C4-2B (cell line): ENCODE results near the gene NRP2.

ENCODE experiments used
- ZFX ChIP-seq: fragments of 450-650 bp; IDR thresholded peaks from 2 replicates; pipeline ENCODE4 v1.6.1; 2017
- TF ChIP-seq, protein P1 (sequence below): fragments of 450-650 bp; conservative IDR thresholded peaks from 2 replicates; pipeline ENCODE4 v1.5.1; 2017; ENCODE audit warnings: mild to moderate bottlenecking

DNA sequence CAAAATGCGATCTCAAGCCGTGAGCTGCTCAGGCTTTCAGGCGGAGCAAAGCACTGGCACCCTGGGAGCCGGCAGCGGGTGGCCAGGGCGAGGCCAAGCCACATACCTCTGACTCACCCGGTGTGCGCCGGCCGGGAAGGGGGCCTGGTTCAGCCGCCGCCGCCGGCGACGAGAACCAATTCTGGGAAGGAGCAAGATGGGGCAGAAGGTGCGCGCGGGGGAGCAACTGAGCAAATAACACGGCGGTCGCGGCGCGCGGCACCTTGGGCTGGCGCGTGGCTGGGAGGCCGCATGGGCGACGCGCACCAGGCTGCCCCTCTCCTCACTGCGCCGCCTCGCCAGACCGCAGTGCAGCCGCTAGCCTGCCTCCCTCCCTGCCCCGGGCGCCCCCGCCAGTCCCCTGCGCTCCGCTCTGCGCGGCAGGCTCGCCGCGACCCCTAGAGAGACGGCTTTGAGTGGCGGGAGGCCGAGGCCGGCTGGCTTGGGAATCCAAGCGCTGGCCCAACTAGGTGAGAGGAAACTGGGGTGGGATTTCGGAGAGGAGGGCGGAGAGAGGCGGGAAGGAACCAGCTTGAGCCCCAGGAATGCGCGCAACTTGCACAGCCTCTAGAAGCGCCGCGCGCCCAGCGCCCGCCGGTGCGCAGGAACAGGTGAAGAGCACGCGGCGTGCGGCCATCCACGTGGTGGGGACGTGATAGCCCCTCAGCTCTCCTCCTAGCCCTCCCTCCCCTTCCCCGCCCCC is 3.2 kb downstream of the NRP2 start:
- TF ChIP-seq, protein P1, sequence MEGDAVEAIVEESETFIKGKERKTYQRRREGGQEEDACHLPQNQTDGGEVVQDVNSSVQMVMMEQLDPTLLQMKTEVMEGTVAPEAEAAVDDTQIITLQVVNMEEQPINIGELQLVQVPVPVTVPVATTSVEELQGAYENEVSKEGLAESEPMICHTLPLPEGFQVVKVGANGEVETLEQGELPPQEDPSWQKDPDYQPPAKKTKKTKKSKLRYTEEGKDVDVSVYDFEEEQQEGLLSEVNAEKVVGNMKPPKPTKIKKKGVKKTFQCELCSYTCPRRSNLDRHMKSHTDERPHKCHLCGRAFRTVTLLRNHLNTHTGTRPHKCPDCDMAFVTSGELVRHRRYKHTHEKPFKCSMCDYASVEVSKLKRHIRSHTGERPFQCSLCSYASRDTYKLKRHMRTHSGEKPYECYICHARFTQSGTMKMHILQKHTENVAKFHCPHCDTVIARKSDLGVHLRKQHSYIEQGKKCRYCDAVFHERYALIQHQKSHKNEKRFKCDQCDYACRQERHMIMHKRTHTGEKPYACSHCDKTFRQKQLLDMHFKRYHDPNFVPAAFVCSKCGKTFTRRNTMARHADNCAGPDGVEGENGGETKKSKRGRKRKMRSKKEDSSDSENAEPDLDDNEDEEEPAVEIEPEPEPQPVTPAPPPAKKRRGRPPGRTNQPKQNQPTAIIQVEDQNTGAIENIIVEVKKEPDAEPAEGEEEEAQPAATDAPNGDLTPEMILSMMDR = no peak
- TF ChIP-seq ZFX = no peak
